ENCODE measurements around the gene GNPTAB.
"Not testable (repeated sequence)": the region's sequence is repeated elsewhere in the genome, so short reads cannot be mapped to it uniquely, and the experiment has no call there.

GNPTAB gene

DNA sequence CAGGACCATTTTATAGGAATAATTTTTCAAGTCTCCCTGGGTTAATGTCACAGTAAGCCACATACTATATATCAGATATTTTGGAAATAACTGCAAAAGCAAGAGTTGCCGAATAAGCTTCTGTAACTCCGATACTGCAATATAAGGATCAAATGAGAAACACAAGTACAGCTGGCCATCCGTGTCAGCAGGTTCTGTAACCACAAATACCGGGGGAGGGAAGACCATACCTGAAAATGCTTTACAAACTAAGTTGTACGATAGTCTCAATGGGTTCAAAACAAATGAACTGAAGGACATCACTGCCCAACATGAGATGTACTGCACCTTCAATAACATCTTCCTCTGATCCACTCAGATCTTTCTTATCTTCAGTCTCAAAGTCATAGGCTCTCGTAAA, 93.3 kb downstream of the GNPTAB start:
- no peak for DNase-seq (ENCODE audit: low read depth)

DNA sequence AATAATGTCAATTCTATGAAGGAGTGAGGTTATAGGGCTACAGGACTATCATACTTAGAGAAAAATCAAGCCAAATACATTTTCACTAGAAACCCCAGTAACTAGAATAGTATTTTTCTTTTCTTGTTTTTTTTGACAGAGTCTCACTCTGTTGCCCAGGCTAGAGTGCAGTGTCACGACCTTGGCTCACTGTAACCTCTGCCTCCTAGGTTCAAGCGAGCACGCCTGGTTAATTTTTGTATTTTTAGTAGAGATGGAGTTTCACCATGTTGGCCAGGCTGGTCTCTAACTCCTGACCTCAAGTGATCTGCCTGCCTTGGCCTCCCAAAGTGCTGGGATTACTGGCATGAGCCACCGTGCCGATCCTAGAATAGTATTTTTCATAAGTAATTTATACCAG, 96.3 kb downstream of the GNPTAB start:
- DNase-seq (ENCODE audit: low read depth) = not testable (repeated sequence)

DNA sequence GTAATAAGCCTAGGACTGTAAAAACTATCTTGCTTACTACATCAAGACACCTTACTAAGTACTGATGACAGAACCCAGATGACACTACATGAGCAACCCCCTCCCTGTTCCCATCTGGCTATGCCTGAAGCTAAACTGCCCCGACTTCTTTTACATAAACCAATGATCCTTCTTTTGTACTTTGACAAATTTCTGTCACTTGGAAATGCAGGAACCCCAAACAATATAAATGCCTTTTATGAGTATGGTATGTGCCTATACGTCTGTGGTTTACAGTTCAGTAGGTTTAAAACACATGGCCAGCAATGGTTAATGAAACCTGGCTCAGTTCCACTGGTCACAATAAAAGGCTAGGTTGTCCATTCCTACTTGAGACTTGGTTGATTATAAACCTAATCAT, 97.6 kb downstream of the GNPTAB start:
- DNase-seq (ENCODE audit: low read depth) = no peak

- no peak for DNase-seq (ENCODE audit: low read depth)
Observed at GRCh38 chr12:101732318-101732717, 98.4 kb downstream of the GNPTAB start.

DNA sequence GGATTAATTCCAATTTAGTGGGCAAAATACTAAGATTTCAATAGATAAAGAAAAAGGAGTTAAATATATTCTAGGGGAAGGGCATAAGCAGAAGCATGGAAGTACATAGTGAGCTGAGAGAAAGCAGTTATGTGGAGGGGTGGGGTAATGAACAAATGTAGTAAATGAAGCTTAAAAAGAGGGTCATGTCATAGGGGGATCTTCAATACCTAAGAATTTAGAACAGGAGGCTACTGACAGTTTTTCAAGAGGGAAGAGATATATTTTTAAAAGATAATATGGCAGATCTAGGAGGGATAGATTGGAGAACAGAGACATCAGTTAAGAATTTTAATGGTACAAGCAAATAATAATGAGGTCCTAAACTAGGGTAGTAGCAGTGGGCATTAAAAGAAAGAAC, 100.9 kb downstream of the GNPTAB start:
- DNase-seq (ENCODE audit: low read depth) = no peak

- no peak for DNase-seq (ENCODE audit: low read depth)
Observed at GRCh38 chr12:101727098-101727497, 103.7 kb downstream of the GNPTAB start.

DNA sequence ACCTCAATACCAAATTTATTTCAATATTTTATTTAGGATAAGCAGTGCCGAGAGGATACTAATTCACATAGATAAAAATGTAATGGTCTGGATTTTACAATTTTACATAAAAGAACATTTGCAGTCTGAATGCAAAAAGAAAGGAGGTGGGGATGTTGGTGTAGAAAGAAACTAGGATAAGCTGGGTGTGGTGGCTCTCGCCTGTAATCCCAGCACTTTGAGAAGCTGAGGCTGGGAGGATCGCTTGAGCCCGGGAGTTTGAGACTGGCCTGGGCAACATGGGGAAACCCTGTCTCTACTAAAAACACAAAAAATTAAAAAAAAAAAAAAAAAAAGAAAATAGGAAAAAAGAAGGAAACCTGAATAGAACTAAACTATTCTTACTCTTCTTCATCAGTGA, 108.4 kb downstream of the GNPTAB start:
- no peak for DNase-seq (ENCODE audit: low read depth)

GRCh38 chr12:101720118-101720517, 110.6 kb downstream of the GNPTAB start:
- DNase-seq (ENCODE audit: low read depth) = no peak

GRCh38 chr12:101719566-101719965, 111.2 kb downstream of the GNPTAB start:
- DNase-seq (ENCODE audit: low read depth) = no peak

GRCh38 chr12:101714877-101715444, 115.8 kb downstream of the GNPTAB start:
- DNase-seq (ENCODE audit: low read depth) = no peak

DNA sequence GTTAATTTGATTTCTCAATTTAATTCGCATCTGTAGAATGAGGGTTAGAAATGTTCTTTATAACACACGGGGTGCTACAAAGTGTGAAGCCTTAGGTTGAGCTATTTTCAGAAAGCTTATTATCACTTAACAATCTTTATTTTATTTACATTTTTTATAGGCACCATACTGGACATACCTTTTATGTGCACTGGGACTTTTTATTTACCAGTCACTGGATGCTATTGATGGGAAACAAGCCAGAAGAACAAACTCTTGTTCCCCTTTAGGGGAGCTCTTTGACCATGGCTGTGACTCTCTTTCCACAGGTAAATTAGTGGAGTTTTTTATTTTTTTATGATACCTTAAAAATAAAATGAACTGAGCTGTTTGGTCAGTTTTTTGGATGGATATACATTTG, 116.8 kb downstream of the GNPTAB start:
- DNase-seq (ENCODE audit: low read depth) = no peak

DNA sequence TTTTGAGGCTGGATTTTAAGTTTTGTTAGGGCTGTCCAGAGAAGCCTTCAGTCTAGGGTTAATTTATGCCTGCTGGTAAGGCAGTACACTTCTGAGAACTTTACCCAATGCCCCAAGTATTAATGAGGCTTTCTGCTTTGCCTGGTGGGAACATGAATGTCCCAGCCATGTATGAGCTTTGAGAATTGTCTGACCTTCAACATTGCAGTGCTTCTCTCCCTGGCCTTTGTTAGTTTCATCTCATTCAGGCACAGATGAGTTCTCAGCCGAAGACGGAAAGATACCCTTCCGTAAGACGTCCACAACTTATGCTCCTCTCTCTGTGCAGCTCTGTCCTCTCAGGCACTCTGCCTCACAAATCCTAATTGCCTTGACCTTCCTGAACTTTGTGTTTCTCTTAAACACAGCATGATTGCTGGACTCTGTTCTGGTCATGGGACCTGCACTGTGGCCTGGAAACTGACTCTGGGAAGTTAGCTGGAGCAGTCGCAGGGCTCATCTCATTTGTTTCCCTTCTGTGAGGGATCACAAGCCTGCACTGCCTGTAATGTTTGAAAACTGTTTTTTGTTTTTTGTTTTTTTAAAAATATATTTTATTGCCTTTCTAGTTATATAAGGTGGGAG, 117.6 kb downstream of the GNPTAB start:
- DNase-seq (ENCODE audit: low read depth) = no peak

GRCh38 chr12:101710288-101710687, 120.5 kb downstream of the GNPTAB start:
- no peak for DNase-seq (ENCODE audit: low read depth)

DNA sequence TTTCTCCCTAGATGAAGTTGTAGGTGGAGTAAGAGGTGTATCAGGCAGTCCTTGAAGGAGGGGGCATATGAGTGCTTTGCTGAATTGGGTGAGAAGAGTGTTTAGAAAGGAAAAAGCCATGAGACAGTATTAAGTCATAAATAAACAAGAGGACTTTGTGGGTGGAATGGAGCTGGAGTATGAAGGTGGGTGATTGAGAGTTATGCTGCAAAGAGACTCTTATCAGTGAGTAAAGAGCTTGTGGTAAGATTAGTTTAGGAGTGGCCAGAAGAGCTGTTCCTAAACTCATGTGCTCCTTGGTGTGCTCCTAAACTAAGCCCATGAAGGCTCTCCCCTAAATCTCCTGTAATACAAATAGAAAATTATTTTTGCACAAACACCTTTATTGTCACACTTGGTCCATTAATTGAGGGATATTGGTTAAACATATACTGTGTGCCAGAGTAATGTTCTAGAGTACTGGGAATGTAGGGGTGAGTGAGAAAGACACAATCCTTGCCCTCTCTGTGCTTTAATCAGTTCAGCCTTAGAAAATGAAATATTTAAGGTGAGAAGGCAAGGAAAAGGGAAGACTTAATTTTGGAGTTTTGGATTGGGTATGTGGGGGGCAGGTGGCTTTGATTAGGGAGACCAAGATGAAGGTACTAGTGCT, 123.5 kb downstream of the GNPTAB start:
- DNase-seq (ENCODE audit: low read depth) = no peak

- no peak for DNase-seq (ENCODE audit: low read depth)
Observed at GRCh38 chr12:101706403-101706802, 124.4 kb downstream of the GNPTAB start.

DNA sequence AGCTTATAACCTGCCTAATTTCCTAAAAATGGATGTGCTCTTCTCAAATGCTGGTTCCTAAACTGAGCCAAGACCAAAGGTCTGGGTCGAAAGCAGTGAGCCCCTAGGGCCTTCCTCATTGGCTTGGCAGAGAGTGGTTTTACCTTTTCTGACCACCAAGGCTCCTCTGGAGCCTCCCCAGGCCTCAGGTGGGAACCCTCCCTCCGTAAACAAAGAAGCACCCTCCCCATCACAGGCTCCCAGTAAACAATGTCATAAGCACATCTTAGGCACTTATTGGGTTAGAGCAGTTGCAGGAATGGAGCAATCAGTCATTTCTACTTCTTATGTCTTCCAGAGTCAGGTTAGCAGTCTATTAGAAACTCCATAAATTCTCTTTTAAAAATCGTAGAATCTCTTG, 127.3 kb downstream of the GNPTAB start:
- DNase-seq (ENCODE audit: low read depth) = no peak

DNA sequence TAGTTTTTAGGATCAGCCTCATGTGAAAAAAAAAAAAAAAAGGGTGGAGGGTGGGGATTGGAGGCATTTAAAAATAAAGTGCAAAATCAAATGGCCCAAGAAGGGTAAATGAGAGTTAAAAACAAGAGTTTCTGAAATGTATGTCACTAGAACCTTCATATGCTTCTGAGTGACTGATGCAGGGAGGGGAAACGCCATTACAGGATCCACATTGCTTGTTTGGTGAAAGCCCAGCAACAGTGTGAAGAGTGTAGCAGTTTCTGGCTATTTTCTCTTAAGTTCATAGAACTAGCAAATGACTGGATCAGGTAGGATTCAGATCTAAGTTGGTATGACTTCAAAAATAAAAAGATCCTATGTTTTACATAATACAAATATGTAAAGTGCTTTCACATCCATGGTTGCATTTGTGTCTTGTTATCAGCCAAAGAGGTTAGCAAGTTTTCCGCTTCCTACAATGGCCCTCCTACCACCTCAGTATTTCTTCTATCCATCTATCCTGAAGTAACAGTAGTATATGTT, 130.4 kb downstream of the GNPTAB start:
- DNase-seq (ENCODE audit: low read depth) = no peak

DNA sequence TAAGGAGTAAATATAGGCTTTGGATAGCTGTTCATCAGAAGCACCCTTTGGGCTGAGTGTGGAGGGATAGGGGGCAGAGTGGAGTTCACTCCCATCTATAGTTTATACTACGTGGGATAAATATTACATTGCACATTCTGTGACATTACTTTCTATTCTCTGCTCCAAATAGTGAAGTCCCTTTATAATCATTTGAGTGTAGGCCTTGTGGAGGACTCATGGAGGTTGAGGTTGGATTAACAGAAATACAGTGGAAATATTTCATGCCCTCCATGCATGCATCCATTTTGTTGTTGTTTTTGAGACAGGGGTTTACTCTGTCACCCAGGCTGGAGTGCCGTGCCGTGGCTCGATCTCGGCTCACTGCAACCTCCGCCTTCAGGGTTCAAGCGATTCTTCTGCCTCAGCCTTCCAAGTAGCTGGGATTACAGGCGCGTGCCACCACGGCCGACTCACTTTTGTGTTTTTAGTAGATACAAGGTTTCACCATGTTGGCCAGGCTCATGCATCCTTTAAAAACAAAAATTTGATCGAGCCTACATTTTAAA, 131.9 kb downstream of the GNPTAB start:
- DNase-seq (ENCODE audit: low read depth) = no peak

GRCh38 chr12:101697930-101698799, 132.6 kb downstream of the GNPTAB start:
- peak; percentile 5 for DNase-seq (ENCODE audit: low read depth)

GRCh38 chr12:101697197-101697929, 133.4 kb downstream of the GNPTAB start, which contains the start of gene CHPT1:
Gene CHPT1 (plus strand): TSS chr12:101697640. CDS start chr12:101697862, 222 bp downstream.
- peak; percentile 44 for DNase-seq (ENCODE audit: low read depth)
